IMR-90 (cell line): Measurements from ENCODE around the gene TRIM28.

ENCODE experiments used
- BHLHE40 ChIP-seq: fragments of 150-350 bp; IDR thresholded peaks from 2 replicates; pipeline ENCODE4 v1.6.1; 2016; ENCODE audit warnings: mild to moderate bottlenecking, low read depth, low read length
- CEBPB ChIP-seq: IDR thresholded peaks from 2 replicates; pipeline ENCODE4 v1.6.1; 2012; ENCODE audit warnings: low read depth, low read length, improper control_type of control experiment
- CHD1 ChIP-seq: IDR thresholded peaks from 2 replicates; pipeline ENCODE4 v1.6.1; 2012; ENCODE audit warnings: low read depth, low read length, improper control_type of control experiment
- MAFK ChIP-seq: IDR thresholded peaks from 2 replicates; pipeline ENCODE4 v1.6.1; 2012; ENCODE audit warnings: low read depth, low read length, improper control_type of control experiment
- MAZ ChIP-seq: IDR thresholded peaks from 2 replicates; pipeline ENCODE4 v1.6.1; 2012; ENCODE audit warnings: low read depth, mild to moderate bottlenecking, low read length, improper control_type of control experiment, moderate library complexity, borderline replicate concordance
- MXI1 ChIP-seq: IDR thresholded peaks from 2 replicates; pipeline ENCODE4 v1.6.1; 2012; ENCODE audit warnings: low read depth, mild to moderate bottlenecking, low read length, moderate library complexity, borderline replicate concordance
- NFE2L2 ChIP-seq: fragments of 150-350 bp; IDR thresholded peaks from 2 replicates; pipeline ENCODE4 v1.6.1; 2016; ENCODE audit warnings: low read depth, mild to moderate bottlenecking, low read length
- POLR2A ChIP-seq: IDR thresholded peaks from 2 replicates; pipeline ENCODE4 v1.6.1; 2012; ENCODE audit warnings: mild to moderate bottlenecking, low read depth, low read length
- RAD21 ChIP-seq: IDR thresholded peaks from 2 replicates; pipeline ENCODE4 v1.6.1; 2012; ENCODE audit warnings: low read length, improper control_type of control experiment
- RCOR1 ChIP-seq: IDR thresholded peaks from 2 replicates; pipeline ENCODE4 v1.6.1; 2012; ENCODE audit warnings: mild to moderate bottlenecking, low read length, improper control_type of control experiment; ENCODE audit not compliant: insufficient replicate concordance
- SMC3 ChIP-seq: fragments of 150-350 bp; IDR thresholded peaks from 2 replicates; pipeline ENCODE4 v1.6.1; 2016; ENCODE audit warnings: low read depth, mild to moderate bottlenecking, antibody characterized with exemption, low read length, moderate library complexity
- TF ChIP-seq, protein P1 (sequence below): conservative IDR thresholded peaks from 2 replicates; pipeline ENCODE4 v1.5.1; 2012; ENCODE audit warnings: mild to moderate bottlenecking, low read depth, low read length, improper control_type of control experiment
- TF ChIP-seq, protein P2 (sequence below): fragments of 150-350 bp; IDR thresholded peaks from 2 replicates; pipeline ENCODE4 v1.6.1; 2017; ENCODE audit warnings: mild to moderate bottlenecking, antibody characterized with exemption, low read length, low read depth
- TF ChIP-seq, protein P3 (sequence below): fragments of 150-350 bp; IDR thresholded peaks from 2 replicates; pipeline ENCODE4 v1.6.1; 2016; ENCODE audit warnings: low read depth, mild to moderate bottlenecking, low read length, moderate library complexity, borderline replicate concordance

DNA sequence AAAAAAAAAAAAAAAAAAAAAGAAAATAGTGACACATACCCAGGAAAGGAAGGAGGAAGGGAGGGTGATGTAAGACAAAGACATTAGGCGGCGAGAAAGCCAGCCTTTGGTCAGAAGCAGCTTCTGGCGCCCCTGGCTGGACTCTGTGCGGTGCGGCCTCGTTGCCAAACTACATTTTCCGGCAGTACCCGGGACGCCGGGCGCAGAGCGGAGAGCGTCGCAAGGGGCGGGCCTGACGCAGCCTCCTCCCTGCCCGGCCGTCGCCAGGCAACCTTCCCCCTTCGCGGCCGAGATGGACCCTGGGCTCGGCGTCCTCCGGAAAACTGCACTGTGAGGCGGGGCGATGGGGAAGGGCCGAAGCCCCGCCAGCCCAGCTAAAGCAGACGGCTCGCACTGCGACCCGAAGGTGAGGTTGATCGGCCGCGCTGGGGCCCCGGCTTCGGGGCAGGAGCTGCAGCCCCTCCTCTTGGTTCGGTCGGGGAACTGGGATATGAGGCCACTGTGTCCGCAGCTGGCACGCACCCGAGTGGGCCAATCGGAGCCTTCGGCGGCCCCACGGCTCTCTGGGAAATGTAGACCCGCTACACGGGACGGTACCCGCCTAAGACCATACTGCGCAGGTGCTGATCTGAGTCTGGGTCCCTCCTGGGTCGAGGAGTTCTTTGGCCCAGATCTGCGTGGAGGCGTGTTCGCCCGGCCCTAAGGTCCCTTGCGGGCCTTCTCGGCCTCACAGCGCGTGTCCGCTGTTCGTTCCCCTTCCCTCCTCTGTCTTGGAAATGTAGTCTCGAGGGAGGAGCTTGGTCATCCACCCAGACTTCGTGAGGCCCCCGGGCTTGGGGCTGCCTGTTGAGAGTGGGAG is 31.5 kb downstream of the TRIM28 start:
- TF ChIP-seq, protein P1, sequence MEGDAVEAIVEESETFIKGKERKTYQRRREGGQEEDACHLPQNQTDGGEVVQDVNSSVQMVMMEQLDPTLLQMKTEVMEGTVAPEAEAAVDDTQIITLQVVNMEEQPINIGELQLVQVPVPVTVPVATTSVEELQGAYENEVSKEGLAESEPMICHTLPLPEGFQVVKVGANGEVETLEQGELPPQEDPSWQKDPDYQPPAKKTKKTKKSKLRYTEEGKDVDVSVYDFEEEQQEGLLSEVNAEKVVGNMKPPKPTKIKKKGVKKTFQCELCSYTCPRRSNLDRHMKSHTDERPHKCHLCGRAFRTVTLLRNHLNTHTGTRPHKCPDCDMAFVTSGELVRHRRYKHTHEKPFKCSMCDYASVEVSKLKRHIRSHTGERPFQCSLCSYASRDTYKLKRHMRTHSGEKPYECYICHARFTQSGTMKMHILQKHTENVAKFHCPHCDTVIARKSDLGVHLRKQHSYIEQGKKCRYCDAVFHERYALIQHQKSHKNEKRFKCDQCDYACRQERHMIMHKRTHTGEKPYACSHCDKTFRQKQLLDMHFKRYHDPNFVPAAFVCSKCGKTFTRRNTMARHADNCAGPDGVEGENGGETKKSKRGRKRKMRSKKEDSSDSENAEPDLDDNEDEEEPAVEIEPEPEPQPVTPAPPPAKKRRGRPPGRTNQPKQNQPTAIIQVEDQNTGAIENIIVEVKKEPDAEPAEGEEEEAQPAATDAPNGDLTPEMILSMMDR = peak; percentile 30; the same call in 1 of the 2 replicates
- peak; percentile 87 for TF ChIP-seq POLR2A
- TF ChIP-seq NFE2L2 = no peak
- no peak for TF ChIP-seq SMC3
- TF ChIP-seq RCOR1 = no peak
- TF ChIP-seq, protein P2, sequence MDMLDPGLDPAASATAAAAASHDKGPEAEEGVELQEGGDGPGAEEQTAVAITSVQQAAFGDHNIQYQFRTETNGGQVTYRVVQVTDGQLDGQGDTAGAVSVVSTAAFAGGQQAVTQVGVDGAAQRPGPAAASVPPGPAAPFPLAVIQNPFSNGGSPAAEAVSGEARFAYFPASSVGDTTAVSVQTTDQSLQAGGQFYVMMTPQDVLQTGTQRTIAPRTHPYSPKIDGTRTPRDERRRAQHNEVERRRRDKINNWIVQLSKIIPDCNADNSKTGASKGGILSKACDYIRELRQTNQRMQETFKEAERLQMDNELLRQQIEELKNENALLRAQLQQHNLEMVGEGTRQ = peak; percentile 2; the same call in 1 of the 2 replicates
- TF ChIP-seq RAD21 = peak; percentile 20; the same call in 1 of the 2 replicates
- TF ChIP-seq MAFK = no peak
- TF ChIP-seq MXI1 = peak; percentile 50; the same call in 1 of the 2 replicates
- TF ChIP-seq CEBPB = peak; percentile 59
- TF ChIP-seq, protein P3, sequence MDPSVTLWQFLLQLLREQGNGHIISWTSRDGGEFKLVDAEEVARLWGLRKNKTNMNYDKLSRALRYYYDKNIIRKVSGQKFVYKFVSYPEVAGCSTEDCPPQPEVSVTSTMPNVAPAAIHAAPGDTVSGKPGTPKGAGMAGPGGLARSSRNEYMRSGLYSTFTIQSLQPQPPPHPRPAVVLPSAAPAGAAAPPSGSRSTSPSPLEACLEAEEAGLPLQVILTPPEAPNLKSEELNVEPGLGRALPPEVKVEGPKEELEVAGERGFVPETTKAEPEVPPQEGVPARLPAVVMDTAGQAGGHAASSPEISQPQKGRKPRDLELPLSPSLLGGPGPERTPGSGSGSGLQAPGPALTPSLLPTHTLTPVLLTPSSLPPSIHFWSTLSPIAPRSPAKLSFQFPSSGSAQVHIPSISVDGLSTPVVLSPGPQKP = no peak
- peak; percentile 8; the same call in 1 of the 2 replicates for TF ChIP-seq BHLHE40
- peak; percentile 62; the same call in 1 of the 2 replicates for TF ChIP-seq MAZ
- no peak for TF ChIP-seq CHD1
